Measurements from ENCODE around the gene PDSS2. TPM values are rescaled to one million over a fixed set of nuclear protein-coding genes. Genes with fewer than 3 reads are reported as not detected.
A peak's percentile ranks its signal among the peaks of the same experiment; 100 is the strongest.

The PDSS2 gene
- polyA plus RNA-seq, 1 of the 3 experiments (the other 2 are of a cell fraction), result 5.6 TPM

DNA sequence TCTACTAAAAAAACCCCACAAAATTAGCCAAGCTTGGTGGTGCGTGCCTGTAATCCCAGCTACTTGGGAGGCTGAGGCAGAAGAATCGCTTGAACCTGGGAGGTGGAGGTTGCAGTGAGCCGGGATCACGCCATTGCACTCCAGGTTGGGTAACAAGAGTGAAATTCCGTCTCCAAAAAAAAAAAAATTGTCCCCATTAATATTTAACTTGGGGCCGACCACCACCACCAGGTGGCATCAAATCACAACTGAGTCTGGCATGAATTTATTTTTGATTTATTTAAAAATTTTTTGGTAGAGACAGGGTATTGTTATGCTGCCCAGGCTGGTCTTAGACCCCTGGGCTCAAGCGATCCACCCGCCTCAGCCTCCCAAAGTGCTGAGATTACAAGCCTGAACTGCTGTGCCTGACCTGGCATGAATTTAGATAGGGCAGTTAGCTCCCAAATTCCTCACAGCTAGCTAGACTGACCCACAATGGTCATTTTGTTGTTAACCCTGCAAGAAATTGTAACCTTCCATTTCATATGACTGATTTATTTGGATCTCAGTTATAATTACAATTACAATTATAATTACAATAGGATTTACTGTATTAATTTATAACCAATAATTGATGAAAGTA lies 326.9 kb downstream of the PDSS2 start:
- H3F3A ChIP-seq (replicated peaks; ENCODE audit: insufficient read depth), result peaks cover 6% of the 10 kb centered on the region
- no peak overlapping the region for H3K27ac ChIP-seq (ENCODE audit: low read depth in 2 of 2, low read length in 1 of 2)
- H3K36me3 ChIP-seq (replicated peaks in 1 of 2; ENCODE audit: control insufficient read depth in 1 of 2, insufficient read depth in 2 of 2, low read length in 1 of 2), result no peaks in the 10 kb centered on the region
- no peaks in the 10 kb centered on the region for H3K9me3 ChIP-seq
- no peaks in the 10 kb centered on the region for H3K79me2 ChIP-seq (ENCODE audit: insufficient read depth)
- H4K20me1 ChIP-seq (ENCODE audit: insufficient read depth), result no peaks in the 10 kb centered on the region
- no peaks in the 10 kb centered on the region for H3K9me2 ChIP-seq
- POLR2A ChIA-PET, result no interaction called here
- WGBS (ENCODE audit: low lambda C conversion rate), result 44% methylated on average over 8 of the region's 8 CpGs
- no peak overlapping the region for H3K9ac ChIP-seq
- H3K4me2 ChIP-seq, result no peak overlapping the region
- no peaks in the 10 kb centered on the region for H3K27me3 ChIP-seq (ENCODE audit: insufficient read depth)
- CTCF ChIA-PET, result interaction anchor here (0.6 to 3.6 kb wide), 14 partner anchors 13 to 567 kb away, joined by 3 to 15 read pairs (median 4); partner anchors contain the start of gene BEND3
- TF ChIP-seq RXRA (IDR thresholded peaks at IDR 0.05; ENCODE audit: borderline replicate concordance, low read depth), result no peak
- peak; percentile 72 for TF ChIP-seq RAD21 (IDR thresholded peaks at IDR 0.05; ENCODE audit: low read length)
- no peak for TF ChIP-seq GABPA (IDR thresholded peaks at IDR 0.05; ENCODE audit: low read depth)
- TF ChIP-seq, protein P1, sequence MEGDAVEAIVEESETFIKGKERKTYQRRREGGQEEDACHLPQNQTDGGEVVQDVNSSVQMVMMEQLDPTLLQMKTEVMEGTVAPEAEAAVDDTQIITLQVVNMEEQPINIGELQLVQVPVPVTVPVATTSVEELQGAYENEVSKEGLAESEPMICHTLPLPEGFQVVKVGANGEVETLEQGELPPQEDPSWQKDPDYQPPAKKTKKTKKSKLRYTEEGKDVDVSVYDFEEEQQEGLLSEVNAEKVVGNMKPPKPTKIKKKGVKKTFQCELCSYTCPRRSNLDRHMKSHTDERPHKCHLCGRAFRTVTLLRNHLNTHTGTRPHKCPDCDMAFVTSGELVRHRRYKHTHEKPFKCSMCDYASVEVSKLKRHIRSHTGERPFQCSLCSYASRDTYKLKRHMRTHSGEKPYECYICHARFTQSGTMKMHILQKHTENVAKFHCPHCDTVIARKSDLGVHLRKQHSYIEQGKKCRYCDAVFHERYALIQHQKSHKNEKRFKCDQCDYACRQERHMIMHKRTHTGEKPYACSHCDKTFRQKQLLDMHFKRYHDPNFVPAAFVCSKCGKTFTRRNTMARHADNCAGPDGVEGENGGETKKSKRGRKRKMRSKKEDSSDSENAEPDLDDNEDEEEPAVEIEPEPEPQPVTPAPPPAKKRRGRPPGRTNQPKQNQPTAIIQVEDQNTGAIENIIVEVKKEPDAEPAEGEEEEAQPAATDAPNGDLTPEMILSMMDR (IDR thresholded peaks at IDR 0.05), result peak; percentile 71
- TF ChIP-seq SMC3 (IDR thresholded peaks at IDR 0.05; ENCODE audit: low read depth, low read length), result peak; percentile 55
- H3K4me3 ChIP-seq (ENCODE audit: low read depth in 2 of 2, low read length in 1 of 2), result no peak overlapping the region
- DNase-seq, result peak; percentile 55
- peaks cover 0 to 2% of the 10 kb centered on the region in 2 experiments; a peak in 1 of 4 replicates for H3K4me1 ChIP-seq (ENCODE audit: control insufficient read depth in 1 of 2, insufficient read depth in 2 of 2, low read depth in 1 of 2, low read length in 1 of 2)
- no peak overlapping the region for H2AFZ ChIP-seq (ENCODE audit: low read depth)

- H2AFZ ChIP-seq (ENCODE audit: low read depth), result no peak overlapping the region
- H3K9me3 ChIP-seq, result no peaks in the 10 kb centered on the region
- no peak overlapping the region for H3K9ac ChIP-seq
- ChIA-PET POLR2A (interaction anchor here (0.6 kb wide), 1 partner anchor 404 kb away, joined by 4 read pairs; no protein-coding TSS in a partner anchor), CTCF (interaction anchor here (0.5 to 3.1 kb wide), 3 partner anchors 14 to 137 kb away, joined by 3 to 8 read pairs (median 4); partner anchors contain the start of gene BEND3)
- no peaks in the 10 kb centered on the region for H3K27me3 ChIP-seq (ENCODE audit: insufficient read depth)
- peaks cover 0 to 2% of the 10 kb centered on the region in 2 experiments; a peak in 1 of 4 replicates for H3K4me1 ChIP-seq (ENCODE audit: control insufficient read depth in 1 of 2, insufficient read depth in 2 of 2, low read depth in 1 of 2, low read length in 1 of 2)
- DNase-seq, result no peak
- no peaks in the 10 kb centered on the region for H3K79me2 ChIP-seq (ENCODE audit: insufficient read depth)
- H3K36me3 ChIP-seq (replicated peaks in 1 of 2; ENCODE audit: control insufficient read depth in 1 of 2, insufficient read depth in 2 of 2, low read length in 1 of 2), result no peaks in the 10 kb centered on the region
- H3K4me2 ChIP-seq, result no peak overlapping the region
- WGBS (ENCODE audit: low lambda C conversion rate), result 89% methylated on average over 9 of the region's 9 CpGs
- no peak overlapping the region for H3K27ac ChIP-seq (ENCODE audit: low read depth in 2 of 2, low read length in 1 of 2)
- no peaks in the 10 kb centered on the region for H3K9me2 ChIP-seq
- peaks cover 7% of the 10 kb centered on the region for H3F3A ChIP-seq (replicated peaks; ENCODE audit: insufficient read depth)
- no peak overlapping the region for H3K4me3 ChIP-seq (ENCODE audit: low read depth in 2 of 2, low read length in 1 of 2)
- TF ChIP-seq RAD21 (IDR thresholded peaks at IDR 0.05; ENCODE audit: low read length) (no peak), USF1 (IDR thresholded peaks at IDR 0.05; ENCODE audit: borderline replicate concordance, low read depth) (no peak), MEF2A (IDR thresholded peaks at IDR 0.05; ENCODE audit: borderline replicate concordance, low read depth) (no peak)
- H4K20me1 ChIP-seq (ENCODE audit: insufficient read depth), result no peaks in the 10 kb centered on the region
Observed at GRCh38 chr6:107129370-107129925, 329.9 kb downstream of the PDSS2 start.
